Stimulated activated naive CD4-positive, alpha-beta T cell (primary cell): ENCODE data around the gene CRIM1.

Experiments
- DNase-seq, 6 experiments: peaks; one replicate each; lab custom pipeline; 2025; lab: John Stamatoyannopoulos, UW

Gene CRIM1

GRCh38 chr2:36578343-36579296, 223.0 kb downstream of the CRIM1 start:
- no peak for DNase-seq

GRCh38 chr2:36579297-36579664, 223.7 kb downstream of the CRIM1 start:
- no peak for DNase-seq

GRCh38 chr2:36582538-36582937, 227.0 kb downstream of the CRIM1 start:
- no peak for DNase-seq

GRCh38 chr2:36582951-36583350, 227.4 kb downstream of the CRIM1 start:
- no peak for DNase-seq

- no peak for DNase-seq
Observed at GRCh38 chr2:36584148-36584794, 228.7 kb downstream of the CRIM1 start.

GRCh38 chr2:36586672-36587071, 231.1 kb downstream of the CRIM1 start:
- no peak for DNase-seq

- no peak for DNase-seq
Observed at GRCh38 chr2:36587101-36587500, 231.5 kb downstream of the CRIM1 start.

- no peak for DNase-seq
Observed at GRCh38 chr2:36587556-36587955, 232.0 kb downstream of the CRIM1 start.

GRCh38 chr2:36589230-36589630, 233.7 kb downstream of the CRIM1 start:
- DNase-seq = no peak

GRCh38 chr2:36594849-36595248, 239.3 kb downstream of the CRIM1 start:
- no peak for DNase-seq

- no peak for DNase-seq
Observed at GRCh38 chr2:36596397-36596796, 240.8 kb downstream of the CRIM1 start.

- peak in 1 of 6 experiments; percentile 23 for DNase-seq
Observed at GRCh38 chr2:36597003-36597531, 241.5 kb downstream of the CRIM1 start.

GRCh38 chr2:36597532-36598377, 242.2 kb downstream of the CRIM1 start, which contains the start of gene FEZ2:
TSS of gene FEZ2 (minus strand) at chr2:36598168. CDS start at chr2:36598142, 26 bp downstream.
- DNase-seq = peak; percentile 17 to 59 (median 37)
